ENCODE data around the gene GLRA2.

Gene GLRA2

DNA sequence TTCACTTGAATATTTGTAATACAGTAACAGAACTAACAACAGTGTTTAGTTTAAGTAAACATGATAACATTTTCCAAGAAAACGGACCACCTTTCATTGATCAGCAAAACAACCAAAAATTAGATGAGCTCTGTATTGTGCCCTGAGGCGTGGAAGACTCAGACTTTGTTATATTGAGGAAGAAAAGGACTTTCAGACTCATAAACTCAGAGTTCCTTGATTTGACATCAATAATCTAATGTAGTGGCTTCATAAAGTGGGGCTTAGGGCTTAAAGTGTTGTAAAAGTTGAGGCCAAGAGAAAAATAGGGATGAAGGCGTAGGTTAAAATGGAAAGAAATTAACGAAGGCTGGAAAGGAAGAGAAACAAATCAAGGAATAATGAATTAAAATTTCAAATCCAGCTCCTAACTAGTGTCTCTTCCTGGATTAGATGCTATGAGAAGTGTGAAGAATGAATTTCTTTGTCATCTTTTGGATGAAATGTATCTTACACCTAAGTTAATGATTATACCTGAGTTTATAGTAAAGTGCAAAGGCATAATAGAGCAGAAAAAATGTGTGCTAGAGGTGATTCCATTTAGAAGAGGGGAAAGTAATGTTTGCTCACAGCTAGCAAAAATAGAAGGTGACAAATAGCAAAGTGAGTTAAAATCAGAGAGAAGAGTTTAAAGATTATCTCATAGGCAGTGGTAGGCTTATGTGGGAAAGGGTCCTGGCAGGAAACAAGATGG is 19.8 kb upstream of the GLRA2 start:
- Histone ChIP-seq H3K9ac (ENCODE audit: low read depth in 1 of 2, low read length in 2 of 2) (no peak overlapping the region), H3K9me3 (ENCODE audit: control insufficient read depth in 1 of 2, low read length in 2 of 2) (no peaks in the 10 kb centered on the region), H3K27ac (ENCODE audit: low read depth, low read length) (no peak overlapping the region), H3K27me3 (ENCODE audit: control insufficient read depth in 1 of 2, insufficient read depth in 2 of 2, low read length in 2 of 2) (no peaks in the 10 kb centered on the region), H3K36me3 (ENCODE audit: control insufficient read depth in 1 of 2, insufficient read depth in 2 of 2, low read length in 2 of 2) (no peaks in the 10 kb centered on the region), H3K4me3 (ENCODE audit: low read depth in 1 of 2, low read length in 2 of 2) (no peak overlapping the region), H3K4me1 (ENCODE audit: control insufficient read depth in 1 of 2, insufficient read depth in 2 of 2, low read length in 2 of 2) (no peaks in the 10 kb centered on the region)

- Histone ChIP-seq H3K4me1 (ENCODE audit: control insufficient read depth in 1 of 2, insufficient read depth in 2 of 2, low read length in 2 of 2) (no peaks in the 10 kb centered on the region), H3K27me3 (ENCODE audit: control insufficient read depth in 1 of 2, insufficient read depth in 2 of 2, low read length in 2 of 2) (no peaks in the 10 kb centered on the region), H3K4me3 (ENCODE audit: low read depth in 1 of 2, low read length in 2 of 2) (no peak overlapping the region), H3K27ac (ENCODE audit: low read depth, low read length) (no peak overlapping the region), H3K9ac (ENCODE audit: low read depth in 1 of 2, low read length in 2 of 2) (no peak overlapping the region), H3K9me3 (ENCODE audit: control insufficient read depth in 1 of 2, low read length in 2 of 2) (no peaks in the 10 kb centered on the region), H3K36me3 (ENCODE audit: control insufficient read depth in 1 of 2, insufficient read depth in 2 of 2, low read length in 2 of 2) (no peaks in the 10 kb centered on the region)
Observed at GRCh38 chrX:14528629-14529289, 577 bp upstream of the GLRA2 start.

GRCh38 chrX:14533867-14534266 is 4.5 kb downstream of the GLRA2 start:
- Histone ChIP-seq H3K4me1 (ENCODE audit: control insufficient read depth in 1 of 2, insufficient read depth in 2 of 2, low read length in 2 of 2) (no peaks in the 10 kb centered on the region), H3K9me3 (ENCODE audit: control insufficient read depth in 1 of 2, low read length in 2 of 2) (no peaks in the 10 kb centered on the region), H3K9ac (ENCODE audit: low read depth in 1 of 2, low read length in 2 of 2) (no peak overlapping the region), H3K27ac (ENCODE audit: low read depth, low read length) (no peak overlapping the region), H3K27me3 (ENCODE audit: control insufficient read depth in 1 of 2, insufficient read depth in 2 of 2, low read length in 2 of 2) (no peaks in the 10 kb centered on the region), H3K36me3 (ENCODE audit: control insufficient read depth in 1 of 2, insufficient read depth in 2 of 2, low read length in 2 of 2) (no peaks in the 10 kb centered on the region), H3K4me3 (ENCODE audit: low read depth in 1 of 2, low read length in 2 of 2) (no peak overlapping the region)

DNA sequence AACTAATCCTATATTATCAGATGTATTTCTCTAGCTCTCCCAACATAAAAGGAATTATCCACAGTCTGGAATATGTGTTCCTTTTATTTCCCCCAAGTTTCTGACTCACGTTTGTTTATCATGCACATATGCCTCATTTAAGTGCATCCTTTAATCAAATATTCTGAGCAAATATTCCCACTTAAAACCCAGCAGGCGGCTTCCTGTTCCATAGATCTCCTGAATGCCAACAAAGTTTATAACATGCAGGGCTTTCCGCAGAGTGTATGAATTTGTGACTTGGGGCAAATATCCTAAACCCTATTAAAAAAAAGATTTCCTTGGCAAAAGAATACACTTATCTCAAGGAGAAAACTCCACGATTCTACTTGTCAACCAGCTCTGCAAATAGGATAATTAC is 16.9 kb downstream of the GLRA2 start:
- H3K27me3 ChIP-seq (ENCODE audit: control insufficient read depth in 1 of 2, insufficient read depth in 2 of 2, low read length in 2 of 2): no peaks in the 10 kb centered on the region
- no peak overlapping the region for H3K27ac ChIP-seq (ENCODE audit: low read depth, low read length)
- H3K9me3 ChIP-seq (ENCODE audit: control insufficient read depth in 1 of 2, low read length in 2 of 2): no peaks in the 10 kb centered on the region
- no peak overlapping the region for H3K4me3 ChIP-seq (ENCODE audit: low read depth in 1 of 2, low read length in 2 of 2)
- no peaks in the 10 kb centered on the region for H3K4me1 ChIP-seq (ENCODE audit: control insufficient read depth in 1 of 2, insufficient read depth in 2 of 2, low read length in 2 of 2)
- H3K9ac ChIP-seq (ENCODE audit: low read depth in 1 of 2, low read length in 2 of 2): no peak overlapping the region
- no peaks in the 10 kb centered on the region for H3K36me3 ChIP-seq (ENCODE audit: control insufficient read depth in 1 of 2, insufficient read depth in 2 of 2, low read length in 2 of 2)

DNA sequence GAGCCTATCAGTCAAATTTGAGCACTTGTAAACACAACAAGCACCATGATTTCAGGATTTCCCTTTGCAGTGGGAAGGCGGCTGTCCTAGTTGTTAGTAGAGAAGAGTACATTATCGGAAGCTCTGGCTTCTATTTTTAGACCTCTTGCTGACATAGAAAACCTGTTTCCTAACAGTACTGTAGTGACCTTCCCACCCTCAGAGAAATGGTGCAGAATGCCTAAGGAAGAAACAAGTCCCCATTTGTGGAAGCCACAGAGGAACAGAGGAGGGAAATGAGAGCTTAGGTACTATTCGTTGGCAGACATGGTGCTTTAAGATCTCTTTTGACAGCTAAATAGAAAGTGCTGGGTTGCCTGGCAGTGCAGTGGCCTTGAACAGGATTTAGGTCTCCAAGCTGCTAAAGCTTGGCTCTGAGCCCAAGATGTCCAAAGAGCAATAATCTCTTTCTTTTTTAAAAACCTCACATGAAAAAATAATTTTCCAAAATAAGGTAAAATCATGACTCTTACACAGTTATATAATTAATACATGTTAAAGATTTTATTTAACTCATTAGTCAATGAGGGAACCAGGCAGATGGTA is 24.9 kb downstream of the GLRA2 start:
- Histone ChIP-seq H3K9me3 (ENCODE audit: control insufficient read depth in 1 of 2, low read length in 2 of 2) (no peaks in the 10 kb centered on the region), H3K4me3 (ENCODE audit: low read depth in 1 of 2, low read length in 2 of 2) (no peak overlapping the region), H3K27ac (ENCODE audit: low read depth, low read length) (no peak overlapping the region)

DNA sequence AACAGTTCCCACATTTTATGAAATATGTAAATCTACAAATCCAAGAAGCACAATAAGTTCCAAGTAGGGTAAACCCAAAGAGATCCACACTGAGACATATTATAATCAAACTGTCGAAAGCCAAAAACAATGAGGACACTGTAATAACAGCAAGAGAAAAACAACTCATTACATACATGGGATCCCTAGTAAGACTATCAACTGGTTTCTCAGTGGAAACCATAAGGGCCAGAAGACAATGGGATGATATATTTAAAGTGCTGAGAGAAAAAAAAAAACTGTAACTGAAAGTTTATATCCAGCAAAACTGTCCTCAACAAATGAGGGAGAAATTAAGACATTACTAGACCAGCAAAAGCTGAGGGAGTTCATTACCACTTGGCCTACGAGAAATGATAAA is 34.7 kb downstream of the GLRA2 start:
- no peaks in the 10 kb centered on the region for H3K36me3 ChIP-seq (ENCODE audit: control insufficient read depth in 1 of 2, insufficient read depth in 2 of 2, low read length in 2 of 2)
- no peak overlapping the region for H3K27ac ChIP-seq (ENCODE audit: low read depth, low read length)
- no peaks in the 10 kb centered on the region for H3K27me3 ChIP-seq (ENCODE audit: control insufficient read depth in 1 of 2, insufficient read depth in 2 of 2, low read length in 2 of 2)
- H3K4me3 ChIP-seq (ENCODE audit: low read depth in 1 of 2, low read length in 2 of 2): no peak overlapping the region
- H3K9me3 ChIP-seq (ENCODE audit: control insufficient read depth in 1 of 2, low read length in 2 of 2): no peaks in the 10 kb centered on the region
- no peak overlapping the region for H3K9ac ChIP-seq (ENCODE audit: low read depth in 1 of 2, low read length in 2 of 2)
- H3K4me1 ChIP-seq (ENCODE audit: control insufficient read depth in 1 of 2, insufficient read depth in 2 of 2, low read length in 2 of 2): no peaks in the 10 kb centered on the region

More for the DNA sequence above, 24.9 kb downstream of the GLRA2 start:
- no peaks in the 10 kb centered on the region for H3K4me1 ChIP-seq (ENCODE audit: control insufficient read depth in 1 of 2, insufficient read depth in 2 of 2, low read length in 2 of 2)
- H3K36me3 ChIP-seq (ENCODE audit: control insufficient read depth in 1 of 2, insufficient read depth in 2 of 2, low read length in 2 of 2): no peaks in the 10 kb centered on the region
- H3K9ac ChIP-seq (ENCODE audit: low read depth in 1 of 2, low read length in 2 of 2): no peak overlapping the region
- no peaks in the 10 kb centered on the region for H3K27me3 ChIP-seq (ENCODE audit: control insufficient read depth in 1 of 2, insufficient read depth in 2 of 2, low read length in 2 of 2)

GRCh38 chrX:14573161-14573560 is 43.8 kb downstream of the GLRA2 start:
- Histone ChIP-seq H3K9ac (ENCODE audit: low read depth in 1 of 2, low read length in 2 of 2) (no peak overlapping the region), H3K27me3 (ENCODE audit: control insufficient read depth in 1 of 2, insufficient read depth in 2 of 2, low read length in 2 of 2) (no peaks in the 10 kb centered on the region), H3K9me3 (ENCODE audit: control insufficient read depth in 1 of 2, low read length in 2 of 2) (no peaks in the 10 kb centered on the region), H3K27ac (ENCODE audit: low read depth, low read length) (no peak overlapping the region), H3K36me3 (ENCODE audit: control insufficient read depth in 1 of 2, insufficient read depth in 2 of 2, low read length in 2 of 2) (no peaks in the 10 kb centered on the region), H3K4me3 (ENCODE audit: low read depth in 1 of 2, low read length in 2 of 2) (no peak overlapping the region), H3K4me1 (ENCODE audit: control insufficient read depth in 1 of 2, insufficient read depth in 2 of 2, low read length in 2 of 2) (no peaks in the 10 kb centered on the region)

GRCh38 chrX:14581081-14581480 is 51.7 kb downstream of the GLRA2 start:
- H3K36me3 ChIP-seq (ENCODE audit: control insufficient read depth in 1 of 2, insufficient read depth in 2 of 2, low read length in 2 of 2): no peaks in the 10 kb centered on the region
- no peak overlapping the region for H3K9ac ChIP-seq (ENCODE audit: low read depth in 1 of 2, low read length in 2 of 2)
- H3K4me3 ChIP-seq (ENCODE audit: low read depth in 1 of 2, low read length in 2 of 2): no peak overlapping the region
- no peaks in the 10 kb centered on the region for H3K9me3 ChIP-seq (ENCODE audit: control insufficient read depth in 1 of 2, low read length in 2 of 2)
- H3K27me3 ChIP-seq (ENCODE audit: control insufficient read depth in 1 of 2, insufficient read depth in 2 of 2, low read length in 2 of 2): no peaks in the 10 kb centered on the region
- no peak overlapping the region for H3K27ac ChIP-seq (ENCODE audit: low read depth, low read length)
- H3K4me1 ChIP-seq (ENCODE audit: control insufficient read depth in 1 of 2, insufficient read depth in 2 of 2, low read length in 2 of 2): no peaks in the 10 kb centered on the region

DNA sequence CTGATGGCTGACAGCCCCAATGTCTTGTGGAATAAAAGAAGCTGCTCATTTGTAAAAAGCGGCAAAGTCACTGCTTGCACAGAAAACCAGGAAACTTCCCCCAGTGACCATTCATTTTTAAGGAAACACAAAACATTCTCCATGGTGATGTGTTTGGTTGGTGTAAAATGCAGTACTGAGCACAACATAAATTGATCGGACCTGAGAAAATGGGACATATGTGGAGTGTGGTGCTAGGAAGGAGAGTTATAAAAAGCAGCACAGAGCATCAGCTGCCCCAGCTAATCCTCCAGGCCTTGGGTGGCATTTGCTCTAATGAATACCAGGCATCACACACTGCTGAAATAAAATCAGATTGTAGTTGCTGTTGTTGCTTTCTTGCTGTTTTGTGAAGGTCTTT is 55.2 kb downstream of the GLRA2 start:
- Histone ChIP-seq H3K9ac (ENCODE audit: low read depth in 1 of 2, low read length in 2 of 2) (no peak overlapping the region), H3K9me3 (ENCODE audit: control insufficient read depth in 1 of 2, low read length in 2 of 2) (no peaks in the 10 kb centered on the region), H3K4me3 (ENCODE audit: low read depth in 1 of 2, low read length in 2 of 2) (no peak overlapping the region), H3K27me3 (ENCODE audit: control insufficient read depth in 1 of 2, insufficient read depth in 2 of 2, low read length in 2 of 2) (no peaks in the 10 kb centered on the region), H3K27ac (ENCODE audit: low read depth, low read length) (no peak overlapping the region), H3K4me1 (ENCODE audit: control insufficient read depth in 1 of 2, insufficient read depth in 2 of 2, low read length in 2 of 2) (no peaks in the 10 kb centered on the region), H3K36me3 (ENCODE audit: control insufficient read depth in 1 of 2, insufficient read depth in 2 of 2, low read length in 2 of 2) (no peaks in the 10 kb centered on the region)

- Histone ChIP-seq H3K27ac (ENCODE audit: low read depth, low read length) (no peak overlapping the region), H3K4me1 (ENCODE audit: control insufficient read depth in 1 of 2, insufficient read depth in 2 of 2, low read length in 2 of 2) (no peaks in the 10 kb centered on the region), H3K9ac (ENCODE audit: low read depth in 1 of 2, low read length in 2 of 2) (no peak overlapping the region), H3K27me3 (ENCODE audit: control insufficient read depth in 1 of 2, insufficient read depth in 2 of 2, low read length in 2 of 2) (no peaks in the 10 kb centered on the region), H3K9me3 (ENCODE audit: control insufficient read depth in 1 of 2, low read length in 2 of 2) (no peaks in the 10 kb centered on the region), H3K4me3 (ENCODE audit: low read depth in 1 of 2, low read length in 2 of 2) (no peak overlapping the region), H3K36me3 (ENCODE audit: control insufficient read depth in 1 of 2, insufficient read depth in 2 of 2, low read length in 2 of 2) (no peaks in the 10 kb centered on the region)
Observed at GRCh38 chrX:14590216-14590615, 60.9 kb downstream of the GLRA2 start.
